WTC11 (cell line): ENCODE results near the gene ICA1. TPM values are rescaled to one million over a fixed set of nuclear protein-coding genes. Genes with fewer than 3 reads are reported as not detected.
A peak's percentile ranks its signal among the peaks of the same experiment; 100 is the strongest.

Source experiments
- ATAC-seq: fragments of 200-7000 bp; cut with Tn5 transposase; 2 replicates; pipeline ENCODE4 v1.10.0; 2021; ENCODE audit warnings: mild to moderate bottlenecking, moderate library complexity
- CTCF ChIA-PET: fragments of 300-600 bp; sonication (Branson Sonifier 250); formaldehyde crosslinking; loops from one replicate; lab custom pipeline; 2021; ENCODE audit warnings: antibody characterized with exemption; lab: Charles Lee
- POLR2A ChIA-PET: fragments of 350-600 bp; sonication (Branson Sonifier 250); formaldehyde crosslinking; loops from one replicate; lab custom pipeline; 2021; ENCODE audit warnings: antibody characterized with exemption; lab: Charles Lee
- DNase-seq: peaks from one replicate; pipeline ENCODE4 v3.0.0; 2021; ENCODE audit warnings: low spot score
- H3K27ac Mint-ChIP-seq: 2 replicates; pipeline ENCODE4 v1.8.0; 2021; ENCODE audit warnings: mixed read lengths
- H3K27me3 Mint-ChIP-seq: 2 replicates; pipeline ENCODE4 v1.8.0; 2021; ENCODE audit warnings: low read depth, mild to moderate bottlenecking, moderate library complexity, mixed read lengths
- H3K36me3 Mint-ChIP-seq: 2 replicates; pipeline ENCODE4 v1.8.0; 2021; ENCODE audit warnings: mixed read lengths
- H3K4me1 Mint-ChIP-seq: 2 replicates; pipeline ENCODE4 v1.8.0; 2022; ENCODE audit warnings: mixed read lengths
- H3K4me3 Mint-ChIP-seq: 2 replicates; pipeline ENCODE4 v1.8.0; 2021; ENCODE audit warnings: mild to moderate bottlenecking, moderate library complexity, mixed read lengths
- H3K9me3 Mint-ChIP-seq: 2 replicates; pipeline ENCODE4 v1.8.0; 2021; ENCODE audit warnings: mixed read lengths
- ARID4B ChIP-seq: sonication (generic); formaldehyde crosslinking; IDR thresholded peaks from 2 replicates; pipeline ENCODE4 v1.8.0; 2023; ENCODE audit warnings: missing genetic modification reagents, mild to moderate bottlenecking, borderline replicate concordance
- CDX4 ChIP-seq: fragments of 250-450 bp; sonication (Bioruptor Pico); IDR thresholded peaks from 2 replicates; pipeline ENCODE4 v1.9.0; 2021; ENCODE audit warnings: moderate library complexity, mild to moderate bottlenecking, inconsistent platforms, borderline replicate concordance
- CREM ChIP-seq: sonication (generic); formaldehyde crosslinking; IDR thresholded peaks from 2 replicates; pipeline ENCODE4 v1.8.1; 2022; ENCODE audit warnings: mild to moderate bottlenecking, missing genetic modification reagents, moderate library complexity
- ERG ChIP-seq: fragments of 250-450 bp; sonication (Bioruptor Pico); IDR thresholded peaks from 2 replicates; pipeline ENCODE4 v1.8.0; 2021; ENCODE audit warnings: mild to moderate bottlenecking
- ESRRA ChIP-seq: sonication (generic); formaldehyde crosslinking; IDR thresholded peaks from 2 replicates; pipeline ENCODE4 v1.8.1; 2022; ENCODE audit warnings: mild to moderate bottlenecking, missing genetic modification reagents, borderline replicate concordance
- FOXP4 ChIP-seq: sonication (generic); formaldehyde crosslinking; IDR thresholded peaks from 2 replicates; pipeline ENCODE4 v1.8.0; 2022; ENCODE audit warnings: mild to moderate bottlenecking, missing genetic modification reagents
- JAZF1 ChIP-seq: fragments of 250-450 bp; sonication (Bioruptor Pico); IDR thresholded peaks from 2 replicates; pipeline ENCODE4 v1.9.0; 2021; ENCODE audit warnings: moderate library complexity, mild to moderate bottlenecking, inconsistent platforms
- JUN ChIP-seq: sonication (generic); formaldehyde crosslinking; IDR thresholded peaks from 2 replicates; pipeline ENCODE4 v1.8.0; 2023; ENCODE audit warnings: mild to moderate bottlenecking, missing genetic modification reagents
- MAX ChIP-seq: sonication (generic); formaldehyde crosslinking; IDR thresholded peaks from 2 replicates; pipeline ENCODE4 v1.8.0; 2022; ENCODE audit warnings: mild to moderate bottlenecking, missing genetic modification reagents
- MLX ChIP-seq: sonication (generic); formaldehyde crosslinking; IDR thresholded peaks from 2 replicates; pipeline ENCODE4 v1.8.1; 2023; ENCODE audit warnings: mild to moderate bottlenecking, missing genetic modification reagents, moderate library complexity
- PREB ChIP-seq: sonication (generic); formaldehyde crosslinking; IDR thresholded peaks from 2 replicates; pipeline ENCODE4 v1.8.1; 2022; ENCODE audit warnings: mild to moderate bottlenecking, missing genetic modification reagents, moderate library complexity, borderline replicate concordance
- SMAD3 ChIP-seq: sonication (generic); formaldehyde crosslinking; IDR thresholded peaks from 2 replicates; pipeline ENCODE4 v1.8.0; 2022; ENCODE audit warnings: missing genetic modification reagents, mild to moderate bottlenecking, borderline replicate concordance
- SMAD4 ChIP-seq: sonication (generic); formaldehyde crosslinking; IDR thresholded peaks from 2 replicates; pipeline ENCODE4 v1.8.0; 2022; ENCODE audit warnings: mild to moderate bottlenecking, missing genetic modification reagents
- SOX15 ChIP-seq: fragments of 250-450 bp; sonication (Bioruptor Pico); IDR thresholded peaks from 2 replicates; pipeline ENCODE4 v1.9.0; 2021; ENCODE audit warnings: mild to moderate bottlenecking
- SP1 ChIP-seq: sonication (generic); formaldehyde crosslinking; conservative IDR thresholded peaks from 2 replicates; pipeline ENCODE4 v1.8.1; 2022; ENCODE audit warnings: missing genetic modification reagents
- USF1 ChIP-seq: sonication (generic); formaldehyde crosslinking; IDR thresholded peaks from 2 replicates; pipeline ENCODE4 v1.8.0; 2022; ENCODE audit warnings: mild to moderate bottlenecking, missing genetic modification reagents
- ZBTB21 ChIP-seq: sonication (generic); formaldehyde crosslinking; IDR thresholded peaks from 2 replicates; pipeline ENCODE4 v1.8.1; 2023; ENCODE audit warnings: mild to moderate bottlenecking, missing genetic modification reagents, borderline replicate concordance
- ZMAT4 ChIP-seq: fragments of 250-450 bp; sonication (Bioruptor Pico); IDR thresholded peaks from 2 replicates; pipeline ENCODE4 v1.9.0; 2021; ENCODE audit warnings: mild to moderate bottlenecking
- ZNF121 ChIP-seq: sonication (generic); formaldehyde crosslinking; IDR thresholded peaks from 2 replicates; pipeline ENCODE4 v1.8.0; 2023; ENCODE audit warnings: missing genetic modification reagents
- ZNF423 ChIP-seq: fragments of 250-450 bp; sonication (Bioruptor Pico); IDR thresholded peaks from 2 replicates; pipeline ENCODE4 v2.1.2; 2022; ENCODE audit warnings: mild to moderate bottlenecking, moderate library complexity
- total RNA-seq: library from RNA; stranded (reverse); gene quantifications from 3 replicates; pipeline ENCODE4 v1.2.3, GENCODE V29; 2021

ICA1 gene
- total RNA-seq, 1 experiment from 2014 or later: 31.2 TPM

GRCh38 chr7:8125680-8126444 is 136.1 kb downstream of the ICA1 start:
- CTCF ChIA-PET: no interaction called here
- POLR2A ChIA-PET: interaction anchor here (1.4 kb wide), 1 partner anchor 41 kb away, joined by 3 read pairs; no protein-coding TSS in a partner anchor
- Mint-ChIP-seq H3K36me3 (peaks cover 10% of the 10 kb centered on the region), H3K27me3 (no peaks in the 10 kb centered on the region), H3K4me3 (no peak overlapping the region), H3K4me1 (peaks cover 13% of the 10 kb centered on the region), H3K9me3 (no peaks in the 10 kb centered on the region), H3K27ac (peak overlapping the region; percentile 17)
- ATAC-seq (peak; percentile 32; the same call in 1 of the 2 replicates), DNase-seq (no peak)
- TF ChIP-seq CDX4 (CRISPR knock-in tag) (no peak), JUN (no peak), ZNF121 (no peak), USF1 (CRISPR knock-in tag) (no peak), SP1 (CRISPR knock-in tag) (no peak), SMAD4 (CRISPR knock-in tag) (no peak), ZNF423 (CRISPR knock-in tag) (no peak), MLX (CRISPR knock-in tag) (no peak), PREB (no peak)

GRCh38 chr7:8121243-8121642 is 140.7 kb downstream of the ICA1 start:
- CTCF ChIA-PET: no interaction called here
- H3K27me3 Mint-ChIP-seq: no peaks in the 10 kb centered on the region
- no peak for TF ChIP-seq FOXP4 (CRISPR knock-in tag)
- TF ChIP-seq MAX: no peak
- TF ChIP-seq ERG: no peak
- TF ChIP-seq ESRRA (CRISPR knock-in tag): no peak
- no peak for TF ChIP-seq SOX15 (CRISPR knock-in tag)
- no peak for TF ChIP-seq CREM (CRISPR knock-in tag)
- TF ChIP-seq JAZF1 (CRISPR knock-in tag): no peak
- no peak for TF ChIP-seq CDX4 (CRISPR knock-in tag)
- TF ChIP-seq ZBTB21: no peak
- no peak for TF ChIP-seq SMAD3
- TF ChIP-seq ARID4B (CRISPR knock-in tag): no peak
- no peak for TF ChIP-seq ZMAT4 (CRISPR knock-in tag)
- H3K4me1 Mint-ChIP-seq: peaks cover 29% of the 10 kb centered on the region
- H3K27ac Mint-ChIP-seq: no peak overlapping the region
- no peaks in the 10 kb centered on the region for H3K9me3 Mint-ChIP-seq
- DNase-seq: no peak
- no peak for ATAC-seq
- POLR2A ChIA-PET: no interaction called here
- H3K4me3 Mint-ChIP-seq: no peak overlapping the region
- peaks cover 5% of the 10 kb centered on the region for H3K36me3 Mint-ChIP-seq
